HG03108 (cell line): ENCODE data around the gene ITGB4.

Source experiments
- ATAC-seq: cut with Tn5 transposase; IDR thresholded peaks from one replicate; pipeline ENCODE4 v1.9.1; 2021; ENCODE audit warnings: moderate library complexity; ENCODE audit not compliant: unreplicated experiment

Gene ITGB4

GRCh38 chr17:75695830-75696271 lies 25.4 kb upstream of the ITGB4 start:
- ATAC-seq, result no peak

- no peak for ATAC-seq
Observed at GRCh38 chr17:75697651-75698291, 23.5 kb upstream of the ITGB4 start.

GRCh38 chr17:75698659-75699058 lies 22.6 kb upstream of the ITGB4 start:
- no peak for ATAC-seq

GRCh38 chr17:75701288-75701687 lies 20.0 kb upstream of the ITGB4 start:
- ATAC-seq, result no peak

- ATAC-seq, result no peak
Observed at GRCh38 chr17:75703191-75703590, 18.1 kb upstream of the ITGB4 start.

- ATAC-seq, result no peak
Observed at GRCh38 chr17:75703591-75703990, 17.7 kb upstream of the ITGB4 start.

- no peak for ATAC-seq
Observed at GRCh38 chr17:75704963-75705875, 16.0 kb upstream of the ITGB4 start.

GRCh38 chr17:75706042-75706728 lies 15.1 kb upstream of the ITGB4 start:
- no peak for ATAC-seq

GRCh38 chr17:75707079-75707571 lies 14.1 kb upstream of the ITGB4 start:
- no peak for ATAC-seq

- no peak for ATAC-seq
Observed at GRCh38 chr17:75712446-75712845, 8.8 kb upstream of the ITGB4 start.

GRCh38 chr17:75719732-75720131 lies 1.5 kb upstream of the ITGB4 start:
- no peak for ATAC-seq

GRCh38 chr17:75721463-75722011 lies 278 bp downstream of the ITGB4 start:
- no peak for ATAC-seq

GRCh38 chr17:75722076-75722475 lies 817 bp downstream of the ITGB4 start:
- no peak for ATAC-seq

- ATAC-seq, result no peak
Observed at GRCh38 chr17:75722542-75723095, 1.4 kb downstream of the ITGB4 start.

GRCh38 chr17:75723171-75723930 lies 2.1 kb downstream of the ITGB4 start:
- no peak for ATAC-seq

- ATAC-seq, result no peak
Observed at GRCh38 chr17:75724016-75725003, 3.1 kb downstream of the ITGB4 start.

- no peak for ATAC-seq
Observed at GRCh38 chr17:75725504-75725903, 4.2 kb downstream of the ITGB4 start.

- no peak for ATAC-seq
Observed at GRCh38 chr17:75727391-75727790, 6.1 kb downstream of the ITGB4 start.

- ATAC-seq, result no peak
Observed at GRCh38 chr17:75729351-75729750, 8.1 kb downstream of the ITGB4 start.
